Stomach (tissue), 4 donors: ENCODE results near the gene ZBTB7A.

ENCODE experiments used
- EP300 ChIP-seq: sonication (generic); formaldehyde crosslinking; IDR thresholded peaks from one replicate; pipeline ENCODE4 v1.6.1; 2017; ENCODE audit warnings: antibody characterized with exemption
- POLR2A ChIP-seq, 4 donors: fragments of 450-650 bp; IDR thresholded peaks; one replicate each; pipeline ENCODE4 v1.6.1; 2016; ENCODE audit warnings: antibody characterized with exemption in 4 of 4, control low read depth in 2 of 4, mild to moderate bottlenecking in 1 of 4, moderate library complexity in 1 of 4
- POLR2AphosphoS5 ChIP-seq, 3 donors: sonication (generic); formaldehyde crosslinking; IDR thresholded peaks; one replicate each; pipeline ENCODE4 v1.6.1; 2016; ENCODE audit warnings: antibody characterized with exemption in 3 of 3
- TF ChIP-seq, protein P1 (sequence below), 7 experiments: fragments of 450-650 bp in 4 of 7; fragments of 200-600 bp in 3 of 7; sonication (generic) in 3 of 7; IDR thresholded peaks; one replicate each; pipeline ENCODE4 v1.5.1; 2016 to 2019; ENCODE audit warnings: antibody characterized with exemption in 7 of 7, control low read depth in 2 of 7, mild to moderate bottlenecking in 1 of 7

DNA sequence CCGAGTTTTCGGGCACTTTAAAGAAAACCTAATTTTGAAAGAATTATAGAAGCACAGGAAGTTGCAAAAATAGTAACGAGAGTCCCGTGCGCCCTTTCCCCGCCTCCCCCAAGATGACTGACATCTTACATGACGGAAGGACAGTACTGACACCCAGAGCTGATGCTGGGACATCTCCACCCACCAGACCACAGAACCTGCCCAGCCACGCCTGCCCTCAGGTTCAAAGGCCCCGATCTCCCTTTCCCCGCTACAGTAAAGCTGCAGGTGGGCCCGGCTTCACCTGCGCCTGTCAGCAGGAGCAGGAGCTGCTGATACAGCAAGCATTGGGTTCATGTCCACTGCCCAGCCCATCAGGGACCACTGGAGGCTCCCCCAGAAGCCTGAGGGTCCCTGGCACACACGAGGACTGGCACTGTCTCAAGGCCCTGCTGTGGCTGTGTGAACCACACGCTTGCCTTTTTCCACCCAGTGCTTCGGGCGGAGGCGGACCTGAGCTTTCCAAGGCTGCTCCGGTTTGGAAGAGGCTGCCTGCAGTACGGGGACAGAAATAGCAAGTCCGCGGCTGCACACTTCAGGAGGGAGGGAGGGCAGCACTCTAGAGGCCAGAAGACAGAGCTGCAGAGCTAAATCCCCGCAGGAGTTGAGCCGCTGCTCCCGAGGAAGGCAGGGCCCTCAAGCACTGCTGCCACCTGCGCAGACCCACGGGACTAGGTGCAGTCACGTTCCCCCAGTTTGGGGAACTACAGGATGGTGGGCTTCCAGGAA lies 48.5 kb upstream of the ZBTB7A start:
- TF ChIP-seq, protein P1, sequence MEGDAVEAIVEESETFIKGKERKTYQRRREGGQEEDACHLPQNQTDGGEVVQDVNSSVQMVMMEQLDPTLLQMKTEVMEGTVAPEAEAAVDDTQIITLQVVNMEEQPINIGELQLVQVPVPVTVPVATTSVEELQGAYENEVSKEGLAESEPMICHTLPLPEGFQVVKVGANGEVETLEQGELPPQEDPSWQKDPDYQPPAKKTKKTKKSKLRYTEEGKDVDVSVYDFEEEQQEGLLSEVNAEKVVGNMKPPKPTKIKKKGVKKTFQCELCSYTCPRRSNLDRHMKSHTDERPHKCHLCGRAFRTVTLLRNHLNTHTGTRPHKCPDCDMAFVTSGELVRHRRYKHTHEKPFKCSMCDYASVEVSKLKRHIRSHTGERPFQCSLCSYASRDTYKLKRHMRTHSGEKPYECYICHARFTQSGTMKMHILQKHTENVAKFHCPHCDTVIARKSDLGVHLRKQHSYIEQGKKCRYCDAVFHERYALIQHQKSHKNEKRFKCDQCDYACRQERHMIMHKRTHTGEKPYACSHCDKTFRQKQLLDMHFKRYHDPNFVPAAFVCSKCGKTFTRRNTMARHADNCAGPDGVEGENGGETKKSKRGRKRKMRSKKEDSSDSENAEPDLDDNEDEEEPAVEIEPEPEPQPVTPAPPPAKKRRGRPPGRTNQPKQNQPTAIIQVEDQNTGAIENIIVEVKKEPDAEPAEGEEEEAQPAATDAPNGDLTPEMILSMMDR (IDR thresholded peaks at IDR 0.05), result no peak
- TF ChIP-seq EP300 (no peak), POLR2A (IDR thresholded peaks at IDR 0.05) (no peak), POLR2AphosphoS5 (IDR thresholded peaks at IDR 0.05) (no peak)
